GM12878 (cell line): ENCODE measurements around the gene KCNK17.

Experiments
- BRCA1 ChIP-seq: IDR thresholded peaks from 2 replicates; pipeline ENCODE4 v1.6.1; 2011; ENCODE audit warnings: low read depth, low read length, improper control_type of control experiment
- CEBPB ChIP-seq, 2 experiments: fragments of 150-350 bp in 1 of 2; IDR thresholded peaks; 2 replicates each; pipeline ENCODE4 v1.6.1; 2012 to 2014; ENCODE audit warnings: low read depth in 2 of 2, low read length in 2 of 2, borderline replicate concordance in 1 of 2, inconsistent platforms in 1 of 2
- CHD1 ChIP-seq: IDR thresholded peaks from 2 replicates; pipeline ENCODE4 v1.6.1; 2012; ENCODE audit warnings: low read depth, low read length, improper control_type of control experiment
- CHD2 ChIP-seq: IDR thresholded peaks from 2 replicates; pipeline ENCODE4 v1.6.1; 2011; ENCODE audit warnings: low read depth, low read length, improper control_type of control experiment, borderline replicate concordance
- CTCF ChIP-seq, 3 experiments: IDR thresholded peaks in 2 of 3; conservative IDR thresholded peaks in 1 of 3; 2 replicates each; pipeline ENCODE4 v1.5.1; 2011; ENCODE audit warnings: low read depth in 3 of 3, low read length in 3 of 3, mild to moderate bottlenecking in 3 of 3, control low read depth in 2 of 3, moderate library complexity in 2 of 3, inconsistent platforms in 1 of 3, mixed read lengths in 1 of 3; ENCODE audit not compliant: control insufficient read depth in 2 of 3, insufficient read depth in 1 of 3; ENCODE audit errors: extremely low read depth in 1 of 3
- POLR2AphosphoS5 ChIP-seq: IDR thresholded peaks from 2 replicates; pipeline ENCODE4 v1.6.1; 2011; ENCODE audit warnings: mild to moderate bottlenecking, low read length, inconsistent platforms
- RELA ChIP-seq: fragments of 450-650 bp; IDR thresholded peaks from 2 replicates; pipeline ENCODE4 v1.8.0; 2014; ENCODE audit warnings: borderline replicate concordance; ENCODE audit not compliant: partially characterized antibody
- SIN3A ChIP-seq: IDR thresholded peaks from 2 replicates; pipeline ENCODE4 v1.6.1; 2012; ENCODE audit warnings: low read depth, low read length, improper control_type of control experiment
- SRF ChIP-seq, 2 experiments: IDR thresholded peaks; 2 replicates each; pipeline ENCODE4 v1.6.1; 2011; ENCODE audit warnings: low read depth in 2 of 2, low read length in 2 of 2, mild to moderate bottlenecking in 1 of 2, moderate library complexity in 1 of 2

DNA sequence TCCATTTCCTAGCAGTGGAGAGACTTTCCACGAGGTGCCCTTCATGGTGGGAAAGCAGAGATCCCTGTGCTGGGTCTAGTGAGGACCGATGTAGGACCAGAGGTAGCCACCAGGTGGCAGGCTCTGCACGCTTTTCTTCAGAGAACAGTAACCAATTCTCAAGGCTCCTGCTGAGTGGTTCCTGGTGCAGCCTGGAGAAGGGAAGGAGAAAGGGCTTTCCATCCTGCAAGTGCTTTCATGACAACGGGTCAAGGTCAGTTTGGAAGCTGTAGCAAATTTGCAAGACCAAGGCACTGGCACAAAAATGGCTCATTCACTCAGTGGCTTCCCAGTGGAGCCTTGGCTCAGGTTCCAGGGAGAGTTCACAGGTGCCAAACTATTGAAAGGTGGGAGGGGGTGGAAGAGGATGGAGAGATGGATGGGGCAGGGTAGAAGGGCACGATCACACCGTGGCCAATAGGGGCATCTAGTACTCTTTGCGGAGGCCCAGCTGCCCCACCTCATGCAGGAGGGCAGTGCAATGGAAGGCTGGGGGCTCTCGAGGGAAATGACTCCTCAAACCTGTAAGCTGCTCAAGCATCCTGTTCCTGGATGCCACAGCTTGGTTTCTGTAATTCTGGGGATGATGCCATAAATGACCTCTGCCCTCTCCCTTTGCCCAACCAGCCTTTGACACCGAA, 33.8 kb upstream of the KCNK17 start:
- TF ChIP-seq SIN3A (no peak), POLR2AphosphoS5 (no peak), CTCF (IDR thresholded peaks at IDR 0.05 in 2 of 3, conservative IDR thresholded peaks at IDR 0.05 in 1 of 3; ENCODE audit: control insufficient read depth in 2 of 3, extremely low read depth in 1 of 3, insufficient read depth in 1 of 3, low read depth in 3 of 3, low read length in 3 of 3) (peak; percentile 86 to 93 (median 92)), CHD1 (no peak), CHD2 (no peak), RELA (no peak), SRF (IDR thresholded peaks at IDR 0.05; ENCODE audit: low read depth in 2 of 2, low read length in 2 of 2) (no peak), BRCA1 (no peak), CEBPB (IDR thresholded peaks at IDR 0.05; ENCODE audit: borderline replicate concordance in 1 of 2, low read depth in 2 of 2, low read length in 2 of 2) (no peak)
